Measurements from ENCODE around the gene POLDIP3.

DNA sequence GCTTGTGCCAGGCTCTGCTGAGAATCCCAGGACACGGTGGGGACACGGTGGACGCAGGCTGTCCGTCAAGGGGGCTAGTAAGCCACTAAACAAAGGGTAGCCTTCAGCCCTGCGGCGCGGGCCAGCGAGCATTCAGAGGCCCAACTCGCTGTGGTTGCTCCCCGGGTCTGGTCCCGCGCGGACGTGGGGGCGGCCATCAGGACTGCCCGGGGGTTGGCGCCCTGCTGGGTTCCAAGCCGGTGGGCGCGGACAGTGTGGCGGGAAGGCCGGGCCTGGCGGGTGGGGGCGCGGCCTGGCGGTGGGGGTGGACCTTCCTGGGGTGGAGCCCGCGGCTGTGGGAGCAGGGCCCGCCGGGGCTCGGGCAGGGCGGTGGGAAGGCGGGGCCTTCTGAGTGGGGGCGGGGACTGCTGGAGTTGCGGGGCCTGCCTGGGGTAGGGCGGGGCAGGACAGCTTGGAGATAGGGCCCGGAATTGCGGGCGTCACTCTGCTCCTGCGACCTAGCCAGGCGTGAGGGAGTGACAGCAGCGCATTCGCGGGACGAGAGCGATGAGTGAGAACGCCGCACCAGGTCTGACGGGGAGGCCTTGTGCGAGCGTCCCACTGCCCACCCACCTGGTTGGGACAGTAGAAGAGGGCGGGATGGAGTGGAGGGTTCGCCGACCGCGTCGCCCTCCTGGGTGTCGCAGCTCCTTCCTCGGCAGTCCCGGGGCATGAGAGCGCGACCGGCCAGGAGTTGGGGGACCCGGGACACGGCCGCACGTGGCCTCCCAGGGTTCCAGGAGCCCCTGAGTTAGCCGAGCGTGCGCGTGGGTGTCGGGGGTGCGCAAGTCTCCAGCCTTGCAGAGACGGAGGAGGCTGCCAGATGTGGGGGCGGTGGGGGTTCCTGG lies 61.0 kb downstream of the POLDIP3 start, which contains the start of gene SERHL2:
- TF ChIP-seq CTCF (IDR thresholded peaks at IDR 0.05) (no peak), POLR2AphosphoS5 (IDR thresholded peaks at IDR 0.05) (peak in 2 of 3 donors; percentile 54 to 55), POLR2A (IDR thresholded peaks at IDR 0.05) (no peak), EP300 (IDR thresholded peaks at IDR 0.05) (no peak)
